KMS-11 (cell line): ENCODE results near the gene PHACTR3.

Experiments
- H2AFZ ChIP-seq: fragments of 200-600 bp; sonication (generic); 2 replicates; pipeline ENCODE4 v1.6.1; 2016; ENCODE audit warnings: antibody characterized with exemption, mixed run types, low read depth
- H3K27ac ChIP-seq: fragments of 200-600 bp; sonication (generic); 2 replicates; pipeline ENCODE4 v1.6.1; 2016; ENCODE audit warnings: mild to moderate bottlenecking, mixed run types
- H3K27me3 ChIP-seq: fragments of 200-600 bp; sonication (generic); 2 replicates; pipeline ENCODE4 v1.6.1; 2017; ENCODE audit warnings: mild to moderate bottlenecking, low read depth, mixed run types, moderate library complexity; ENCODE audit not compliant: insufficient read depth
- H3K36me3 ChIP-seq: fragments of 200-600 bp; sonication (generic); 2 replicates; pipeline ENCODE4 v1.6.1; 2017; ENCODE audit warnings: mild to moderate bottlenecking, mixed run types; ENCODE audit not compliant: insufficient read depth
- H3K4me1 ChIP-seq: fragments of 200-600 bp; sonication (generic); 2 replicates; pipeline ENCODE4 v1.6.1; 2016; ENCODE audit warnings: mild to moderate bottlenecking, low read depth, mixed run types; ENCODE audit not compliant: poor library complexity, severe bottlenecking
- H3K4me2 ChIP-seq: fragments of 200-600 bp; sonication (generic); 2 replicates; pipeline ENCODE4 v1.7.0; 2016; ENCODE audit warnings: mild to moderate bottlenecking, mixed run types
- H3K4me3 ChIP-seq: fragments of 200-600 bp; sonication (generic); IDR thresholded peaks from 2 replicates; pipeline ENCODE4 v1.6.1; 2017; ENCODE audit warnings: low read depth, low read length, mixed read lengths; ENCODE audit not compliant: insufficient read depth
- H3K79me2 ChIP-seq: fragments of 200-600 bp; sonication (generic); 2 replicates; pipeline ENCODE4 v1.6.1; 2016; ENCODE audit warnings: low read depth, mixed run types; ENCODE audit not compliant: insufficient read depth
- H3K9ac ChIP-seq: fragments of 200-600 bp; sonication (generic); 2 replicates; pipeline ENCODE4 v1.6.1; 2016; ENCODE audit warnings: mild to moderate bottlenecking, mixed run types
- H4K20me1 ChIP-seq: fragments of 200-600 bp; sonication (generic); 2 replicates; pipeline ENCODE4 v1.6.1; 2016; ENCODE audit warnings: mild to moderate bottlenecking, mixed run types; ENCODE audit not compliant: insufficient read depth
- CTCF ChIP-seq: fragments of 200-600 bp; sonication (generic); conservative IDR thresholded peaks from 2 replicates; pipeline ENCODE4 v1.6.1; 2017; ENCODE audit warnings: low read depth, mild to moderate bottlenecking, antibody characterized with exemption, low read length, moderate library complexity, mixed read lengths

PHACTR3 gene

GRCh38 chr20:59802018-59802417 lies 197.7 kb downstream of the PHACTR3 start:
- H3K27me3 ChIP-seq = no peaks in the 10 kb centered on the region
- no peaks in the 10 kb centered on the region for H3K79me2 ChIP-seq
- H3K36me3 ChIP-seq = no peaks in the 10 kb centered on the region
- no peak overlapping the region for H3K27ac ChIP-seq
- no peak for TF ChIP-seq CTCF
- no peak overlapping the region for H3K4me2 ChIP-seq
- H3K4me1 ChIP-seq = no peaks in the 10 kb centered on the region
- no peak overlapping the region for H2AFZ ChIP-seq
- H3K4me3 ChIP-seq = no peak overlapping the region
- no peak overlapping the region for H3K9ac ChIP-seq
- no peaks in the 10 kb centered on the region for H4K20me1 ChIP-seq

- no peak for TF ChIP-seq CTCF
- H3K9ac ChIP-seq = no peak overlapping the region
- no peak overlapping the region for H2AFZ ChIP-seq
- H3K36me3 ChIP-seq = no peaks in the 10 kb centered on the region
- no peaks in the 10 kb centered on the region for H3K27me3 ChIP-seq
- no peak overlapping the region for H3K4me3 ChIP-seq
- H4K20me1 ChIP-seq = no peaks in the 10 kb centered on the region
- no peaks in the 10 kb centered on the region for H3K4me1 ChIP-seq
- H3K4me2 ChIP-seq = no peak overlapping the region
- no peak overlapping the region for H3K27ac ChIP-seq
- H3K79me2 ChIP-seq = no peaks in the 10 kb centered on the region
Measured at GRCh38 chr20:59802471-59803221, 198.3 kb downstream of the PHACTR3 start.

- Histone ChIP-seq H3K9ac (no peak overlapping the region), H3K79me2 (no peaks in the 10 kb centered on the region), H3K4me2 (no peak overlapping the region), H3K4me3 (no peak overlapping the region), H3K4me1 (no peaks in the 10 kb centered on the region), H3K27me3 (no peaks in the 10 kb centered on the region), H3K36me3 (no peaks in the 10 kb centered on the region), H4K20me1 (no peaks in the 10 kb centered on the region), H2AFZ (no peak overlapping the region), H3K27ac (no peak overlapping the region)
- TF ChIP-seq CTCF = no peak
Measured at GRCh38 chr20:59804347-59804746, 200.0 kb downstream of the PHACTR3 start.

DNA sequence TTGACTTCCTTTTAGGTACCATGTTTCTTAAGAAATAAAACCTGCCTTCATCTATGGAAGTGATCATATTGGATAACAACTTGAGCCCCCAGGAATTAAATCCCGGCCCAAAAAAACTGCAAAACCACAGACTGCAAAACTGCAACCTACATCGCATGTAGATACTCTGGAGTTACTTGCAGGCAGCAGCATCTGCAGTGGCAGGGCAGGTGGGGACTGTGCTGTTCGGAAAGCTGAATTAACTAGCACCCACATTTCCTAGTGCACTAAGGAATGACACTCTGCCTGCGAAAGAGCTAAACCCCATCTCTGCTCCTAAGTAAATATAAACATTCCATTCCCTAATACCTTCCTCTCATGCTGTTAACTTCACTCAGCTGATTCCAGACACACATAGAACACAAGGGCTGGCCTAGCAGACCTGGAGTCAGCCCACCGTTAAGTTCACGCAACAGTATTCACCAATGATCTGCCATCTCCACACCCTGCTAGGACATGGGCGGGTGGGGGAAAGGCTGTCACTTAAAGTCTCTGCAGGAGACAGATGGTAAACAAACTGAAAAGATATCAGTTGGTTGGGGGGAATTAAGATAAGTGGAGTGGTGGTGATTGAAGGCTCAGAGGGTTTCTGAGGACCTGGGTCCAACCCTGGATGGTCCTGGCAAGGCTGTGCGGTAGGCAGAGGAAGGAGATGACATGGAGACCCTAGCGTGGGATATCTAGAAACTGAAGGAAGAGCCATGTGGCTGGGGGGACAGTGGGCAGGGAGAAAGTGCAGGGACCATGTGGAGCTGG lies 200.7 kb downstream of the PHACTR3 start:
- TF ChIP-seq CTCF = no peak
- no peaks in the 10 kb centered on the region for H3K4me1 ChIP-seq
- no peak overlapping the region for H3K27ac ChIP-seq
- H3K79me2 ChIP-seq = no peaks in the 10 kb centered on the region
- H3K9ac ChIP-seq = no peak overlapping the region
- no peak overlapping the region for H2AFZ ChIP-seq
- H4K20me1 ChIP-seq = no peaks in the 10 kb centered on the region
- no peak overlapping the region for H3K4me2 ChIP-seq
- H3K36me3 ChIP-seq = no peaks in the 10 kb centered on the region
- no peaks in the 10 kb centered on the region for H3K27me3 ChIP-seq
- no peak overlapping the region for H3K4me3 ChIP-seq
